ENCODE measurements around the gene GNG7.

DNA sequence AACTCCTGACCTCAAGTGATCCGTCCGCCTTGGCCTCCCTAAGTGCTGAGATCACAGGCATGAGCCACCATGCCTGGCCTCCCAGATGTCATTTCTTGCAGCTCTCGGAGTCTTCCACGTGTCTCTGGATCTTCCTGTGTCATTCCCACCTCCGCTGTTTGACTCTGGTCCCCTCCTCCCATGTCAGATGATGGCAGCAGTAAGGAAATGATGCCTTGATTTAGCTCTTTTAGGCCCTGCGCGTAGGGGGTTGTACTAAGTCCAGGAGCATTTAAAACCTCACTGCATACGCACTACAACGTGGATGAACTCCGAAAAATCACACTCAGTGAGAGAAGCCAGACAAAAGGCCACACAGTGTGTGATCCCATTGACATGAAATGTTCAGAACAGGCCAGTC, 113.1 kb downstream of the GNG7 start:
- TF ChIP-seq POLR2A (IDR thresholded peaks at IDR 0.05), result no peak
- no peak for TF ChIP-seq POLR2AphosphoS5 (IDR thresholded peaks at IDR 0.05)
- no peak for TF ChIP-seq CTCF (IDR thresholded peaks at IDR 0.05)
- no peak for TF ChIP-seq EP300 (IDR thresholded peaks at IDR 0.05)
